ENCODE measurements around the gene ADGRG7. TPM values are rescaled to one million over a fixed set of nuclear protein-coding genes. Genes with fewer than 3 reads are reported as not detected.

The ADGRG7 gene
- total RNA-seq, 1 donor from 2014 or later: 0.13 TPM

DNA sequence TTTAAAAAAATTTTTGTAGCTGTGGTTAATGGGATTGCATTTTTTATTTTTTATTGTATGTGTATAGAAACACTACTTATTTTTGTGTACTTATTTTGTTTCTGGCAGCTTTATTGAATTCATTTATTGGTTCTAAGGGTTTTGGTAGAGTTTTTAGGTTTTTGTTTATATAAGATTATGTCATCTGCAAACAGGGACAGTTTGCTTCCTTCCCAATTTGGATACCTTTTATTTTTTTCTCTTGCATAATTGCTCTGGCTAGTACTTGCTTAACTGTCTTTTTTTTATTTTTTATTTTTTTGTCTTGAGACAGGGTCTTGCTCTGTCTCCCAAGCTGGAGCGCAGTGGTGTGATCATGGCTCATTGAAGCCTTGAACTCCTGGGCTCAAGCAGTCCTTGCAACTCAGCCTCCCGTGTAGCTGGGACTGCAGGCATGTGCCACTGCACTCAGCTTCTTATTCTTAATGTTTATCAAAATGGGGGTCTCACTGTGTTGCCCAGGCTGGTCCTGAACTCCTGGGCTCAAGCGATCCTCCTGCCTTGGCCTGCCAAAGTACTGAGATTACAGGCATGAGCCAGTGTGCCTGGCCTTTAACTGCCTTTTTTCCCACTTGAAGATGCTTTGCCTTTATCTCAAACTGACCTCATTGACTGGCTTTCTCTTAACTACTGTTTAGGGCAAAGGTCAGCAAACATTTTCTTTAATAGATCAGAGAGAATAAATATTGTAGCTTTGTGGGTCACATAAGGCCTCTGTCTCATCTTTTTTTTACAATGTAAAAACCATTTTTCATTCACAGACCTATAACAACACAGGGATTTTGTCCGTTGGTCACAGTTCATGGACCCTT lies 108.5 kb downstream of the ADGRG7 start:
- intact Hi-C loops (cut with DNase I): no loop called here
- DNase-seq (ENCODE audit: low spot score): peak; percentile 67

DNA sequence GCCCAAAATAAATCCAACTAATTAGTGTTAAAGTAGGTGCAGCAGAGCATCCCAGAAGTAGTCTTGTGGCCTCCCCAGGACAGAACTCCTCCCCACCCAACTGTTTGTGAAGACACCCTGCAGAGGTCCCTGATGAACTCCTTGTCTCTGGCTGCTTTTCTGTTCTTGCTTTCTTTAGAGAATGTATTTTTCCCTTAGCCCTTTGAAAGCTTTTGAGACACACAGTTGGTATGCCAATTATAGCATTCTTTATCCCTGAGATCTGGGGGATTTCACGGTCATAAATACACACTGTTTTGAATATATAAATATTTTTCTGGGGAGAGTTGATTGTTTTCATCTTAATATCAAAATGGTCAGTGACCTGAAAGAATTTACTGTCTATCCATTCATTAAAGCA lies 109.7 kb downstream of the ADGRG7 start:
- no peak for DNase-seq (ENCODE audit: low spot score)
- intact Hi-C loops (cut with DNase I): no loop called here

DNA sequence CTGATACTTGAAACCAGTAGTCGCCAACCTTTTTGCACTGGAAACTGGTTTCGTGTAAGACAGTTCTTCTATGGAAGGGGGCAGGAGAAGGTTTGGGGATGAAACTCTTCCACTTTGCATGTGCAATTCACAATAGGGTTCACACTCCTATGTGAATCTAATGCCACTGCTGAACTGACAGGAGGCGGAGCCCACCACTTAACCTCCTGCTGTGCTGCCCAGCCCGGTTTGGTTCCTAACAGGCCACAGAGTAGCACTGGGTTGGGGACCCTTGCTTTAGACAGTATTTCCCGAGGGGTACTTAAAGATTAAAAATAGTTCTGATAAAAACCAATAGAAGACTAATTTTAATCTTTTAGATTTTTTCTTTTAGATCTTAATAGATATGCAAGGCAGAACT lies 111.0 kb downstream of the ADGRG7 start:
- intact Hi-C loops (cut with DNase I): no loop called here
- DNase-seq (ENCODE audit: low spot score): no peak

GRCh38 chr3:100725935-100726513 lies 116.6 kb downstream of the ADGRG7 start:
- intact Hi-C loops (cut with DNase I): no loop called here
- no peak for DNase-seq (ENCODE audit: low spot score)

DNA sequence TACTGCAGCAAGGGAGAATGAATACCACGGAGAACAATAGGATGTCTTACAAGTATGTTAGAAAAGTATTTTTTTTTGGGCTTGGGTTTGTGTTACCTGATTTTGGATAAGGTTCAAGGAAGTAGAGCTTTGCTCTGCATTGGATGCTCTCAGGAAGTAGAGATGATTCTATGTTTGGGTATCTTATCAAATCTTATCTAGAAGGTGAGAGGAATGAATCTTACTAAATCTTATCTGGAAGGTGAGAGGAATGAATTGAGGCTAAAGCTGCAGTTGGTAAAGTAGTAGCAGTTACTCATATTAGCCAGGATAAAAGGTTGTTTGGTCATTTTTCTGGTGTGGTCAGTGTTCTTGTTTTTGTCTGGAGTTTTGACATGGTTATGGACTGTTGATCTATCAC lies 117.3 kb downstream of the ADGRG7 start:
- DNase-seq (ENCODE audit: low spot score): no peak
- intact Hi-C loops (cut with DNase I): no loop called here

DNA sequence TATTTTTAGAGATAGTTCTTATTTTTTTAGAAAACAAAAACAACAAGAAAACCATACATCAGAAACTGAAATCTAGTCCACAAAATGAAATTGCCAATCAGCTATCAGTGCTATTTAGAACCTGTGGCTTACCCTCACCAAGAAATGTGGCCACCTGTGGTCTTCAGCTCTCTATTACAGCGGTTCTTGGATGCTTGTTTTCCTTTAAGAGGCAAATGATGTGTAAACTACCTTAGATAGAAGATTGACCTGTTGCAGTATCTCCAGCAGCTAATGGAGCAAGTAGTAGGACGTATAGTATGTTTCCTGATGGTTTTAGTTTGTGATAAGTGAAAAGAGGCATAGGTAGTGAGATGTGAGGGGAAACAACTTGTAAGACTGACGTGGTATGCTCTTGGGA lies 121.1 kb downstream of the ADGRG7 start:
- intact Hi-C loops (cut with DNase I): no loop called here
- no peak for DNase-seq (ENCODE audit: low spot score)

DNA sequence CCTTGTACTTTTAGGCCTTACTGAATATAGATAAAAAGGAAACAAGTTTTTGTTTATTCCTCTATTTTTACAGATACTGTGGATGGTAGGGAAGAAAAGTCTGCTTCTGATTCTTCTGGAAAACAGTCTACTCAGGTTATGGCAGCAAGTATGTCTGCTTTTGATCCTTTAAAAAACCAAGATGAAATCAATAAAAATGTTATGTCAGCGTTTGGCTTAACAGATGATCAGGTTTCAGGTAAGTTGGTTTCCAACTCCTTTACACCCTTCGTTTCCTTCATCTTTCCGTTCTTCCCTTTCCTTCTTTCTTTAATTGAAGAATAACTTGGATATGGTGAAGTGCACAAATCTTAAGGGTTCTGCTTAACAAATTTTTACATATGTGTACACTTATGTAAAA lies 123.0 kb downstream of the ADGRG7 start:
- intact Hi-C loops (cut with DNase I): no loop called here
- no peak for DNase-seq (ENCODE audit: low spot score)

- intact Hi-C loops (cut with DNase I): no loop called here
- DNase-seq (ENCODE audit: low spot score): no peak
These were observed 127.9 kb downstream of the ADGRG7 start for GRCh38 chr3:100737334-100737733.

DNA sequence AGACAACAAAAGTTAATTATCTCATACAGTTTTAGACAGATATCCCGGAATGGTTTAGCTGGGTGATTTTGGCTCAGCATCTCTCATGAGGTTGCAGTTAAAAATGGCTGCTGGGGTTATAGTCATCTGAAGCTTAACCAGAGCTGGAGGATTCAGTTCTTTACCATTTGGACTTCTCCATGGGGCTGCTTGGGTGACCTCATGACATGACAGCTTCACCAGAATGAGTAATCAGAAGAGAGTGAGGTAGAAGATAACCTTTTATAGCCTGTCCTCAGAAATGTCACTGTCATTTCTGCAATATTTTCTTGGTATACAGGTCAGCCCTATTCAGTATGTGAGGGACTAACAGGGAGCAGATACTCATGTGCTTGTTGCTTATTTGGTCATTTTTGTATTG lies 130.8 kb downstream of the ADGRG7 start:
- intact Hi-C loops (cut with DNase I): no loop called here
- no peak for DNase-seq (ENCODE audit: low spot score)

DNA sequence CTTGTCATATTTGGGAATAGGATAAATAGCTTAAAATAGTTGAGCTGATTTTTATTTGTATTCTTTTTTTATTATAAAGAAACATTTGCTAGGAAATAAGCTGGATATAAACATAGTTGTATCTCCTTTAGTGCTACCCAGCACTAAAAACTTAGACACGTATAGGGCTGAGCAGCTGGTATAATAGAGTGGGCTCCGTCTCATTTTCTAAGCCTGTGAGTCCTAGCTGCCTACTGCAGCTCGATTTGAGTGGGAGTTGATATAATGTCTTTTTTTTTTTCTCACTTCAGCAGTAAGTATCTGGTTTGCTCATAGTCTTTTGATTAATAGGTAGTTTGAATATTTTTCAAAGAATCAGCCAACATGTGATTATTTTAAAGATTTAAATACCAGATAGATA lies 134.1 kb downstream of the ADGRG7 start:
- DNase-seq (ENCODE audit: low spot score): no peak
- intact Hi-C loops (cut with DNase I): no loop called here

DNA sequence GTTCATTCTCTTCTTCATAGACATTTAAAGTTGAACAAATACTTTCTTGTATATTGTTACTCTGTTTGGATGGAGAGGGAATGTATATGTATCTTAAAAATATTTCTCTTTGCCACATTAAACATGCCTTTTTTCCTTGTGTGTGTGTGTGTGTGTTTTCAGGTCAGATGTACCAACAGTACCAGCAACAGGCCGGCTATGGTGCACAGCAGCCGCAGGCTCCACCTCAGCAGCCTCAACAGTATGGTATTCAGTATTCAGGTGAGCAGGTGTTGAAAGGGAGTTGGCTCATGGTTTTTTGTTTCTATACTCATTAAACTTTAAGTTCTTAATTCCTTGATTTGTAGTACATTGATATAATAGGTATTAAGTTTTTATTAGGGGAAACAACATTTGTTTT lies 135.3 kb downstream of the ADGRG7 start:
- intact Hi-C loops (cut with DNase I): no loop called here
- DNase-seq (ENCODE audit: low spot score): no peak

Other genes with a start within 250 kb of the ADGRG7 start
- gene TOMM70, start 208.5 kb upstream of the ADGRG7 start, total RNA-seq: 54.0 TPM
- 4.6 TPM for gene LNP1, start 208.1 kb upstream of the ADGRG7 start, total RNA-seq
- 4.8 TPM for gene TMEM45A, start 117.0 kb upstream of the ADGRG7 start, total RNA-seq
- 93.0 TPM for gene TFG, start 99.9 kb downstream of the ADGRG7 start, total RNA-seq

All from cardiac septum (tissue), 1 donor.